ENCODE data around the gene DEFB131B.

- no peak for TF ChIP-seq CTCF (IDR thresholded peaks at IDR 0.05)
- TF ChIP-seq POLR2A (IDR thresholded peaks at IDR 0.05): no peak
- no peak for TF ChIP-seq EP300 (IDR thresholded peaks at IDR 0.05)
Observed at GRCh38 chr11:71843858-71844257, 34.4 kb upstream of the DEFB131B start.
